Measurements from ENCODE around the gene PIWIL1. TPM values are rescaled to one million over a fixed set of nuclear protein-coding genes. Genes with fewer than 3 reads are reported as not detected.

PIWIL1 gene
- total RNA-seq, 1 donor from 2014 or later = not detected

- CTCF ChIA-PET = no interaction called here
- H3K4me3 Mint-ChIP-seq = no peak overlapping the region
- no peaks in the 10 kb centered on the region for H3K4me1 Mint-ChIP-seq
- H3K27ac Mint-ChIP-seq = no peak overlapping the region
- ATAC-seq (ENCODE audit: low read depth) (no peak), DNase-seq (no peak)
- no peak for TF ChIP-seq CTCF (IDR thresholded peaks at IDR 0.05)
- intact Hi-C loops (cut with micrococcal nuclease) = no loop called here
- H3K9me3 Mint-ChIP-seq = no peaks in the 10 kb centered on the region
- no peaks in the 10 kb centered on the region for H3K36me3 Mint-ChIP-seq (ENCODE audit: low read depth)
- no peaks in the 10 kb centered on the region for H3K27me3 Mint-ChIP-seq
- POLR2A ChIA-PET = no interaction called here
Observed at GRCh38 chr12:130419116-130419515, 81.4 kb downstream of the PIWIL1 start.

- ChIA-PET CTCF (no interaction called here), POLR2A (no interaction called here)
- Mint-ChIP-seq H3K4me1 (no peaks in the 10 kb centered on the region), H3K4me3 (no peak overlapping the region), H3K27ac (no peak overlapping the region), H3K27me3 (no peaks in the 10 kb centered on the region), H3K36me3 (ENCODE audit: low read depth) (no peaks in the 10 kb centered on the region), H3K9me3 (no peaks in the 10 kb centered on the region)
- ATAC-seq (ENCODE audit: low read depth) = no peak
- intact Hi-C loops (cut with micrococcal nuclease) = no loop called here
- DNase-seq = no peak
- TF ChIP-seq CTCF (IDR thresholded peaks at IDR 0.05) = no peak
Observed at GRCh38 chr12:130420071-130420470, 82.4 kb downstream of the PIWIL1 start.

GRCh38 chr12:130421896-130422295 lies 84.2 kb downstream of the PIWIL1 start:
- no peak overlapping the region for H3K4me3 Mint-ChIP-seq
- no peak for ATAC-seq (ENCODE audit: low read depth)
- TF ChIP-seq CTCF (IDR thresholded peaks at IDR 0.05) = no peak
- H3K27ac Mint-ChIP-seq = no peak overlapping the region
- no peaks in the 10 kb centered on the region for H3K9me3 Mint-ChIP-seq
- POLR2A ChIA-PET = no interaction called here
- intact Hi-C loops (cut with micrococcal nuclease) = no loop called here
- no peaks in the 10 kb centered on the region for H3K27me3 Mint-ChIP-seq
- CTCF ChIA-PET = no interaction called here
- no peaks in the 10 kb centered on the region for H3K4me1 Mint-ChIP-seq
- DNase-seq = no peak
- H3K36me3 Mint-ChIP-seq (ENCODE audit: low read depth) = no peaks in the 10 kb centered on the region

Other genes with a start within 250 kb of the PIWIL1 start
- gene FZD10, start 175.4 kb upstream of the PIWIL1 start, total RNA-seq = not detected in 2 replicates